AG04449 (cell line): ENCODE results near the gene KCTD17.
A peak's percentile ranks its signal among the peaks of the same experiment; 100 is the strongest.

Experiments used
- CTCF ChIA-PET: fragments of 350-600 bp; formaldehyde crosslinking; extraction: SDS; loops from one replicate; lab custom pipeline; 2021; ENCODE audit warnings: antibody characterized with exemption; lab: Yijun Ruan, JAX
- POLR2A ChIA-PET: fragments of 400-600, 350-600 bp; formaldehyde crosslinking; extraction: SDS; loops from one replicate; lab custom pipeline; 2020; ENCODE audit warnings: antibody characterized with exemption, inconsistent platforms; lab: Yijun Ruan, JAX
- DNase-seq: peaks from one replicate; pipeline ENCODE4 v3.0.0-alpha.2; 2010; ENCODE audit warnings: low read depth, low spot score
- H3K4me3 ChIP-seq: 2 replicates; pipeline ENCODE4 v1.5.1; 2011; ENCODE audit warnings: low read depth, mild to moderate bottlenecking, control low read depth, low read length
- TF ChIP-seq, protein P1 (sequence below): IDR thresholded peaks from one replicate; pipeline ENCODE4 v1.5.1; 2011; ENCODE audit warnings: mild to moderate bottlenecking, moderate library complexity, low read length, control low read depth, inconsistent platforms; ENCODE audit not compliant: insufficient read depth; ENCODE audit errors: missing control alignments

KCTD17 gene

DNA sequence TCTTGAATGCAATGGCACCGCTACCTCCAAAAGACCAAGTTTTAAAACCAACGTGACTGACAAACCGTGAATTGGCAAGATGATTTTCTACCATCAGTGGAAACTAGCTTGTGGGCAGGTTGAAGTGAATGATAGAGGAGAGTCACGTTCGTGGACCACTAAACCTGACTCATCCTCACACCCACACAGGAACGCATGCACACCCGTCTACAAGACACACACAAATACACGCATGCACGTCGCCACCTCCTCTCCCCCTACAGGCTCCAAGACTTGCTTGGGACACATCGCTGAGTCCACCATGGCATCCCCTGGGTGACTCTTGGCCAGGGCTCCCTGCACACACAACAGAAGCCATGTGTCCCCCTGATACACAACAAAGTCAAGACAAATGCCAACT, 43.6 kb downstream of the KCTD17 start:
- no peak overlapping the region for H3K4me3 ChIP-seq
- TF ChIP-seq, protein P1, sequence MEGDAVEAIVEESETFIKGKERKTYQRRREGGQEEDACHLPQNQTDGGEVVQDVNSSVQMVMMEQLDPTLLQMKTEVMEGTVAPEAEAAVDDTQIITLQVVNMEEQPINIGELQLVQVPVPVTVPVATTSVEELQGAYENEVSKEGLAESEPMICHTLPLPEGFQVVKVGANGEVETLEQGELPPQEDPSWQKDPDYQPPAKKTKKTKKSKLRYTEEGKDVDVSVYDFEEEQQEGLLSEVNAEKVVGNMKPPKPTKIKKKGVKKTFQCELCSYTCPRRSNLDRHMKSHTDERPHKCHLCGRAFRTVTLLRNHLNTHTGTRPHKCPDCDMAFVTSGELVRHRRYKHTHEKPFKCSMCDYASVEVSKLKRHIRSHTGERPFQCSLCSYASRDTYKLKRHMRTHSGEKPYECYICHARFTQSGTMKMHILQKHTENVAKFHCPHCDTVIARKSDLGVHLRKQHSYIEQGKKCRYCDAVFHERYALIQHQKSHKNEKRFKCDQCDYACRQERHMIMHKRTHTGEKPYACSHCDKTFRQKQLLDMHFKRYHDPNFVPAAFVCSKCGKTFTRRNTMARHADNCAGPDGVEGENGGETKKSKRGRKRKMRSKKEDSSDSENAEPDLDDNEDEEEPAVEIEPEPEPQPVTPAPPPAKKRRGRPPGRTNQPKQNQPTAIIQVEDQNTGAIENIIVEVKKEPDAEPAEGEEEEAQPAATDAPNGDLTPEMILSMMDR = no peak
- CTCF ChIA-PET = interaction anchor here (1.0 kb wide), 1 partner anchor 103 kb away, joined by 3 read pairs; no protein-coding TSS in a partner anchor
- POLR2A ChIA-PET = no interaction called here
- no peak for DNase-seq

DNA sequence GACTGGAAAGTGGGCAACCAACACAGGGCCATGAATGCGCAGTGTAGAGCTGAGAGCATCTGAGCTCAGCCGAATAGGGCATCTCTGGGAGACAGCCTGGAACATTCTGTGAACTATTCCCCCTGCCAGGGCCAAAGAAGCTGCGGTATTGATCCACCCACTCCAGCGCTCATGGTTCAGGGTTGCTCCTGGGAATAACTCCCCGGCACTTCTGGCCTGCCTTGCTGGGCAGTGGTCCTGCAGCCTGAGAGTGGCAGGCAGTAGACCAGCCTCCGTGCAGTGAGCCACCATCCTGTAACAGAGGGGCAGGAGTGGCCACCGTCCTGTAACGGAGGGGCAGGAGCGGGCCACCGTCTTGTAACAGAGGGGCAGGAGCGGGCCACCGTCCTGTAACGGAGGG, 45.8 kb downstream of the KCTD17 start:
- CTCF ChIA-PET = no interaction called here
- TF ChIP-seq, protein P1 = no peak
- POLR2A ChIA-PET = no interaction called here
- no peak overlapping the region for H3K4me3 ChIP-seq
- DNase-seq = no peak

DNA sequence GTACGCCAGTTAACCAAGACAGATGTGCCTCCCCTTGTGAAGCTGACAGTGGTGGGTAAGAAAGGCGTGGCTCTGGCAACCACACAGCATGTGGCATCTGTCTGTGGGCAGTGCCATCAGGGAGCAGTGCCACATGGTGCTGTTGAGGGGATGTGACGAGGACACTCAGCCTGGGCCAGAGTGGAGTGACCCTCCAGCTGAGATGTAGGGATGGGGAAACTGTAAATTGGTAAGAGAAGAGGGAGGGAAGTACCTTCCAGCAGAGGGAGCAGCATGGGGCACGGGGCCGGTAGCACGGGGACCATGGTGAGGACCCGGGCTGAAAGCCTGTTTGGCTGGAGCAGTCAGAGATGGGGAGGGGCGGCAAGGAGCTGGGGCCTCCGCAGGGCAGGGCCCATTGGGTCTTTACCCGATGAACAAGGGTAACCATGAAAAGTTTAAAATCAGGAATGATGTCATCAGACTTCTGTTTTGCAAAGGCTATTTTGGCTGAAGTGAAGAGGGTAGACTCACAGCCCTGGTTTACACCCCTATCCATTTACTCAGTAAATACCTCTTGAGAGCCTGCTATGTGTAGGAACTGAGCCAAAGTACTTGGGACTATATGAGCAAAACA, 47.5 kb downstream of the KCTD17 start:
- POLR2A ChIA-PET = no interaction called here
- DNase-seq = no peak
- TF ChIP-seq, protein P1 = peak; percentile 11
- no peak overlapping the region for H3K4me3 ChIP-seq
- CTCF ChIA-PET = interaction anchor here (1.4 kb wide), 1 partner anchor 66 kb away, joined by 3 read pairs; no protein-coding TSS in a partner anchor

DNA sequence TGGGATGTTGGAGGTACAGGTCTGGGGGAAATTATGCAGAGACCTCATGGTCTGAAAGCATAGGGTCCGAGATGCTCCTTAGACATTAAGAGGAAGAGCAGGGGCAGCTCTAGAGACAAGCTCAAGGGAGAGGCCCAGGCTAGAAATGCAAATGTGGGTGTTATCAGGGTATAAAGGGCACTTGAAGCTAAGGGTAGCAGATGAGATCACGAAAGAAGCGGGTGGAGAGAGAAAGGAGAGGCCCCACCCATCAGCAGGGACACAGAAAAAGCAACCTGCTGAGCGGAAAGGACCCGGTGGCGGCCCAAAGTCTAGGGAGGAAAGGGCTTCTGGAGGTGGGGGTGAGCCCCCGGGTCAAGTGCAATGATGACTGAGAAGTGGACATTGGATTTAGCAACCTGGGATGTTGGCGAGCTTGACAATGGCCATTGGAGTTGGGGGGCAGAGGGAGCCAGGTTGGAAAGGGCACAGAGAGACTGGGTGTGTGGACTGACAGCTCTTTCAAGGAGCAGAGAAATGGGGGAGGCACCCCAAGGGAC, 49.1 kb downstream of the KCTD17 start:
- TF ChIP-seq, protein P1 = no peak
- CTCF ChIA-PET = interaction anchor here (0.8 to 1.5 kb wide), 4 partner anchors 22 to 99 kb away, joined by 3 to 4 read pairs (median 3); no protein-coding TSS in a partner anchor
- POLR2A ChIA-PET = interaction anchor here (0.6 kb wide), 1 partner anchor 48 kb away, joined by 3 read pairs; no protein-coding TSS in a partner anchor
- DNase-seq = no peak
- H3K4me3 ChIP-seq = no peak overlapping the region

DNA sequence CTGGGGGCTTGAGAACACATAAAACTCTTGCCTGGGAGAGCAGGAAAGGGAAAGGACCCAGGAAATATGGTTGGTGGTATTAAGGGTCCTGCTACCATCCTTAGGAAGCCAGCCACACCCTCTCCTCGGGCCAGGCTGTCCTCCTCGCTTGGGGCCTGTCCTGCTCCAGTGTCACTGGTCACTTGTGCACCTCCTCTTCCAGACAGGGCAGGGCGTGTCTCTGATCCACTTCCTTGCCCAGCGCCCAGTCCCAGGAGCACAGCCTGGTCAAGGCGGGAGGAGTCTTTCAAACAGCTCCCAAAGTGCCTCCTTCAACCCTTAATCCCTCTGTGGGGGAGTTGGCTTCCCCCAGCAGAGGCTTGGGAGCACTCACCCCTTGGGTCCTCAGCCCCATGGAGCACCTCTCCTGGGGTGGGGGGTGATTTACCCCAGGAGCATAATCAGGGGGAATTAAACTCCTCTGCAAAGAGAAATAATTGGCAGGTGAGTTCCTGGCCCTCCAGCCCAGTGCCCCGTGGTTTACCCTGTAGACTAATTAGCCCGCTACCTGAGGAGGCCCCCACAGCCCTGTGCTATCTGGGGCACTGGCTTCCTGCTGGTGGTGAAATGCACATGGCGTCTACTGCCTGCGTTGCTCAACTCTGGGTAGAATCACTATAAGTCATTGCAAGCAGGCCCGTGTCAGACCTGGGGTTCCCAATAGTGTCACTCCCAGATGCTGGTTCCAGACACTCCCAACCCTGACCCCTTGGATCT, 49.9 kb downstream of the KCTD17 start:
- ChIA-PET POLR2A (interaction anchor here (0.6 kb wide), 1 partner anchor 48 kb away, joined by 3 read pairs; no protein-coding TSS in a partner anchor), CTCF (interaction anchor here (0.8 to 1.5 kb wide), 3 partner anchors 23 to 98 kb away, joined by 3 to 4 read pairs (median 3); no protein-coding TSS in a partner anchor)

More for the DNA sequence above, 49.9 kb downstream of the KCTD17 start:
- TF ChIP-seq, protein P1 = no peak
- no peak for DNase-seq
- H3K4me3 ChIP-seq = no peak overlapping the region
